ENCODE results near the gene ZNF322.
"Not testable (repeated sequence)": the region's sequence is repeated elsewhere in the genome, so short reads cannot be mapped to it uniquely, and the experiment has no call there.

Gene ZNF322

GRCh38 chr6:26659042-26659999 lies at the start of gene ZNF322:
ZNF322 (minus strand) TSS chr6:26659746; CDS start chr6:26638553, 21,193 bp downstream.
- TF ChIP-seq, protein P1, sequence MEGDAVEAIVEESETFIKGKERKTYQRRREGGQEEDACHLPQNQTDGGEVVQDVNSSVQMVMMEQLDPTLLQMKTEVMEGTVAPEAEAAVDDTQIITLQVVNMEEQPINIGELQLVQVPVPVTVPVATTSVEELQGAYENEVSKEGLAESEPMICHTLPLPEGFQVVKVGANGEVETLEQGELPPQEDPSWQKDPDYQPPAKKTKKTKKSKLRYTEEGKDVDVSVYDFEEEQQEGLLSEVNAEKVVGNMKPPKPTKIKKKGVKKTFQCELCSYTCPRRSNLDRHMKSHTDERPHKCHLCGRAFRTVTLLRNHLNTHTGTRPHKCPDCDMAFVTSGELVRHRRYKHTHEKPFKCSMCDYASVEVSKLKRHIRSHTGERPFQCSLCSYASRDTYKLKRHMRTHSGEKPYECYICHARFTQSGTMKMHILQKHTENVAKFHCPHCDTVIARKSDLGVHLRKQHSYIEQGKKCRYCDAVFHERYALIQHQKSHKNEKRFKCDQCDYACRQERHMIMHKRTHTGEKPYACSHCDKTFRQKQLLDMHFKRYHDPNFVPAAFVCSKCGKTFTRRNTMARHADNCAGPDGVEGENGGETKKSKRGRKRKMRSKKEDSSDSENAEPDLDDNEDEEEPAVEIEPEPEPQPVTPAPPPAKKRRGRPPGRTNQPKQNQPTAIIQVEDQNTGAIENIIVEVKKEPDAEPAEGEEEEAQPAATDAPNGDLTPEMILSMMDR (IDR thresholded peaks at IDR 0.05): peak in 1 of 2 experiments; percentile 7
- Histone ChIP-seq H3K27ac (peak within 1 kb of the TSS; percentile 87 to 91), H3K4me3 (peak within 1 kb of the TSS; percentile 63), H3K27me3 (peaks cover 0 to 4% of the 10 kb centered on the region in 2 donors), H3K36me3 (peaks cover under 1 to 10% (median under 1%) of the 10 kb centered on the region in 3 donors), H3K4me1 (peaks cover 0 to 38% (median 14%) of the 10 kb centered on the region in 4 donors), H3K9me3 (no peaks in the 10 kb centered on the region)
- peak; percentile 94 to 97 for DNase-seq
- intact Hi-C loops (cut with DNase I; ENCODE audit: low total_unique reads): no loop called here

DNA sequence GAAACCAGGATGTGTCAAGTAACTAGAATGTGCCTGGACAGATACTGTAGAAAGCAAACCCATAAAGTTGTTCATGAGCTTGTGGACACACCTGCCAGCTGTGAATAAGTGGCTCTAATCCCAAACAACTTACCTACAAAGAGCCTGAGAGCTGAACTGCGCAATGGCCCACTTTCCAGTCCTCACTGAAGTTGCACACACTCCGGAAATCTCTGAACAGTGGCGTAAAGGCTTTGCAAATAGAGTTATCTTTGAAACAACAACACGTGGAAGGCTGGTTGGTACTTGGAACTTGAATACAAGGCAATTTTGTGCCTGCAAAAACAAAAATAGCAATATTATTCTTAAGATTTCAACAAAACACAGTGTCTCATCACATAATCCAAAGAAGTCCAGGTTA lies 46.2 kb upstream of the ZNF322 start:
- intact Hi-C loops (cut with DNase I; ENCODE audit: low total_unique reads); H3K4me3 ChIP-seq; H3K36me3 ChIP-seq; DNase-seq; H3K27ac ChIP-seq; H3K9me3 ChIP-seq; H3K27me3 ChIP-seq; H3K4me1 ChIP-seq: not testable (repeated sequence)

DNA sequence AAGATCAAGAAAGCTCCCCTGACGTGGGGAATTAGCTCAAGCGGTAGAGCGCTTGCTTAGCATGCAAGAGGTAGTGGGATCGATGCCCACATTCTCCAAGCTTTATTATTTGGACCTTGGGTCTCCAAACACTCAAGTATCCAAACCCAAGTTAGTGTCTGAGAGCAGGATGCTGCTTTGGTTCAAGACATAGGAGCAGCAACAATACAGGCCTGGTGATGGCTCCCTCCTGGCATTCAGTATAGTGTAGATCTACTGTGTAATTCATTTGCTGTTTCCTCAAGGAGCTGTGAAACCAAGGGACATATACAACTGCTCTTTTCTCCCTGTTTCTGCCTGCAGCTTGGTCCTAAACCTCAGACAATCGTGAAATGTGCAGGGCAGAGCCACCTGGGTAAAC lies 45.8 kb upstream of the ZNF322 start:
- H3K4me3 ChIP-seq; H3K4me1 ChIP-seq; H3K36me3 ChIP-seq; H3K27me3 ChIP-seq; intact Hi-C loops (cut with DNase I; ENCODE audit: low total_unique reads); H3K27ac ChIP-seq; H3K9me3 ChIP-seq; DNase-seq: not testable (repeated sequence)

GRCh38 chr6:26701023-26701747 lies 41.6 kb upstream of the ZNF322 start:
- H3K27me3 ChIP-seq; intact Hi-C loops (cut with DNase I; ENCODE audit: low total_unique reads); H3K9me3 ChIP-seq; H3K4me3 ChIP-seq; DNase-seq; H3K36me3 ChIP-seq; H3K4me1 ChIP-seq; H3K27ac ChIP-seq: not testable (repeated sequence)

GRCh38 chr6:26697496-26697895 lies 38.0 kb upstream of the ZNF322 start:
- H3K27ac ChIP-seq; H3K9me3 ChIP-seq; intact Hi-C loops (cut with DNase I; ENCODE audit: low total_unique reads); H3K4me1 ChIP-seq; H3K27me3 ChIP-seq; DNase-seq; H3K36me3 ChIP-seq; H3K4me3 ChIP-seq: not testable (repeated sequence)

GRCh38 chr6:26689324-26689947 lies 29.9 kb upstream of the ZNF322 start:
- H3K9me3 ChIP-seq; H3K36me3 ChIP-seq; H3K27ac ChIP-seq; H3K27me3 ChIP-seq; H3K4me3 ChIP-seq; intact Hi-C loops (cut with DNase I; ENCODE audit: low total_unique reads); DNase-seq; H3K4me1 ChIP-seq: not testable (repeated sequence)

- H3K36me3 ChIP-seq; intact Hi-C loops (cut with DNase I; ENCODE audit: low total_unique reads); H3K27ac ChIP-seq; DNase-seq; H3K9me3 ChIP-seq; H3K4me1 ChIP-seq; H3K27me3 ChIP-seq; H3K4me3 ChIP-seq: not testable (repeated sequence)
These were observed 23.0 kb upstream of the ZNF322 start for GRCh38 chr6:26682435-26683042.

DNA sequence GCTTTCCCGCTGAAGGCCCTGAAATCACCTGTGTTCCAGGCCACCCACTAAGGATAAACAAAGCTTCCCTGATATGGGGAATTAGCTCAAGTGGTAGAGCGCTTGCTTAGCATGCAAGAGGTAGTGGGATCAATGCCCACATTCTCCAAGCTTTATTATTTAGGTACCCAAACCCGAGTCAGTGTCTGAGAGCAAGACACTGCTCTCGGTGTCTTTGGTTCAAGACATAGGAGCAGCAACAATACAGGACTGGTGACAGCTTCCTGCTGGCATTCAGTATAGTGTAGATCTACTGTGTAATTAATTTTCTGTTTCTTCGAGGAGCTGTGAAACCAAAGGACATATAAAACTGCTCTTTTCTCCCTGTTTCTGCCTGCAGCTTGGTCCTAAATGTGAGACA lies 13.7 kb upstream of the ZNF322 start:
- H3K27me3 ChIP-seq; H3K36me3 ChIP-seq; DNase-seq; H3K9me3 ChIP-seq; intact Hi-C loops (cut with DNase I; ENCODE audit: low total_unique reads); H3K4me1 ChIP-seq; H3K4me3 ChIP-seq; H3K27ac ChIP-seq: not testable (repeated sequence)

GRCh38 chr6:26670558-26670957 lies 11.0 kb upstream of the ZNF322 start:
- H3K36me3 ChIP-seq; H3K4me1 ChIP-seq; DNase-seq; H3K9me3 ChIP-seq; H3K27me3 ChIP-seq; H3K27ac ChIP-seq; intact Hi-C loops (cut with DNase I; ENCODE audit: low total_unique reads); H3K4me3 ChIP-seq: not testable (repeated sequence)

- DNase-seq; intact Hi-C loops (cut with DNase I; ENCODE audit: low total_unique reads); H3K27me3 ChIP-seq; H3K4me3 ChIP-seq; H3K4me1 ChIP-seq; H3K36me3 ChIP-seq; H3K9me3 ChIP-seq; H3K27ac ChIP-seq: not testable (repeated sequence)
These were observed 10.5 kb upstream of the ZNF322 start for GRCh38 chr6:26670003-26670402.

All from tibial artery (tissue), 4 donors.